Left cardiac atrium (tissue), 4 donors: ENCODE data around the gene RAD50. TPM values are rescaled to one million over a fixed set of nuclear protein-coding genes. Genes with fewer than 3 reads are reported as not detected.
"Not testable (repeated sequence)": the region's sequence is repeated elsewhere in the genome, so short reads cannot be mapped to it uniquely, and the experiment has no call there.

Source experiments
- ATAC-seq, 2 donors: fragments of 200-7000 bp; cut with Tn5 transposase; one replicate each; pipeline ENCODE4 v1.9.1; 2020; ENCODE audit warnings: mild to moderate bottlenecking in 2 of 2, moderate library complexity in 2 of 2
- DNase-seq: peaks from one replicate; pipeline ENCODE4 v3.0.0-alpha.2; 2020
- intact Hi-C, 2 donors: fragments of 100-400 bp; cut with DNase I; formaldehyde crosslinking; loops; one replicate each; pipeline versions ENCODE4 v1.14.1 to v1.15.1; 2022 to 2023
- total RNA-seq, 2 donors: library from RNA; stranded (reverse); fragmentation: NEBNext Ultra II Directional; extraction: Animal tissue kit (Norgen Biotek cat#: 25700); gene quantifications; one replicate each; pipeline ENCODE4 v1.2.1, GENCODE V29; 2021
- donor health status: DM: no; HTN: yes; CAD: no.
- donor health status: DM: no; HTN: yes; CAD: no; lungs with severe emphysema.
- donor health status: DM: yes; HTN: yes; CAD: no.
- donor health status: Dilated cardiomyopathy.

Gene RAD50
- total RNA-seq, 2 donors from 2014 or later, result 26.7 to 30.2 TPM

DNA sequence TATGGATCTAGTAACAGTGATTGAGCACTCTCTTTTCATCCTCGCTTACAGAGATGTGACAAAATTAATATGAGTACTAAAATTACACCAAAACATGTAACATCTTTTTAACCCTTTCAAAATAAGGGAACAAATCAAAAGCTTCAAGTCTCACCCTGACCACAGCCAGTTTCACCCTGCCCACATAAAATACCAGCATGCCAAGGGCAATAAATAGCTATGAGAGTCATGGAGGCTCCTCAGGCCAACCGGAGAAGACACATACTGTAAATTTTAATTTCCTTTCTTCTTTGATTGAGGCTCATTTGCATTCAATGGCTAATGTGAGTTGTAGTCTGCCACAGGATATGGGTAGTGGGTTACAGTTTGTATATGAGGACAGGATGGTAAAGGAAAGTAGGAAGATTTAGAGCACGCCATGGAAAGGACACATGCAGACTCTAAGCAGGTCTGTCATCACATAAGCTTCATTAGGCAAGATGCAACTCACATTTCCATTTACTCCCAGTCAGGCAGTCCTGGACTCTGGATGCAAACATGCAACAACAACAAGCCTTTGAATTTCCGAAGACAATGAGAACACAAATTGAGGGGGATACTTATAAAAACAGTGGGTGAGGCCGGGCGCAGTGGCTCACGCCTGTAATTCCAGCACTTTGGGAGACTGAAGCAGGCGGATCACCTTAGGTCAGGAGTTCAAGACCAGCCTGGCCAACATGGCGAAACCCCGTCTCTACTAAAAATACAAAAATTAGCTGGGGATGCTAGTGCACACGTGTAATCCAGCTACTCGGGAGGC lies 128.3 kb downstream of the RAD50 start:
- DNase-seq (no peak), ATAC-seq (no peak)
- intact Hi-C loops, result no loop called here

DNA sequence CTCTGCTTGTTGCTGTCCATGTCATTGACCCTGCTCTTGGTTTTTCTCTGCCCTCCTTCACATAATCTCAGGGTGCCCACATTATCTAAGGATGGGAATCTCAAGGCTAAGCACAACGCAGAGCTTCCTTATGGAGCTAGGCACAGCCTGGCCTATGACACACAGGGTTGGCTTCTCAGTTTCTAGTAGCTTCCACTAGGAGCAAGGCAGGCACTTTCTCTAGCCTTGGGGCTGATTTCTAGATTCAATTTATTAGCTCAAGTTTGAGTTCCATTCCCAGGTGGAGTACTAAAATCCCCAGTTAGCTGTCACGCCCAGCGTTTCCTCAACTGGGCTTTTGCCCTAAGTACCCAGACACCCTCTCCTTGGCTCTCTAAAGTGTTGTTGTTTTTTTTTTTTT lies 129.4 kb downstream of the RAD50 start:
- ATAC-seq (no peak), DNase-seq (no peak)
- intact Hi-C loops, result no loop called here

DNA sequence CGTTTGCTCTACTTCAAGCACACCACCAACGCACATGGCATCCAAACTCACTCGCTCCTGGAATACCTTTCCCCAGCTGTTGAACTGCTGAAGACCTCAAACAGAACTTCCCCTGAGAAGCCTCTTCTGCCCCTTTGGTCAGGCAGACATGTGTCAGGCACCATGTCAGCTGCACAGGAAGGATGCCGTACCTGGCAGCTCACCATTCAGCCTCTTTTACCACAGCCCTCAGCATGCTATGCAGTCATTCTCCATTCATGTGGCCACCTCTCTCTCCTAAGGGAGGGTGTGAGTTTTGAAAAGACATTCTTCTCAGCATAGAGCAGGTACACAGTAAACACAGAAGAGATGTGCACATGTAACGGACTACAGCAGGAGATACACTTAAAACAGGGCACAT lies 131.2 kb downstream of the RAD50 start:
- ATAC-seq, result no peak

DNA sequence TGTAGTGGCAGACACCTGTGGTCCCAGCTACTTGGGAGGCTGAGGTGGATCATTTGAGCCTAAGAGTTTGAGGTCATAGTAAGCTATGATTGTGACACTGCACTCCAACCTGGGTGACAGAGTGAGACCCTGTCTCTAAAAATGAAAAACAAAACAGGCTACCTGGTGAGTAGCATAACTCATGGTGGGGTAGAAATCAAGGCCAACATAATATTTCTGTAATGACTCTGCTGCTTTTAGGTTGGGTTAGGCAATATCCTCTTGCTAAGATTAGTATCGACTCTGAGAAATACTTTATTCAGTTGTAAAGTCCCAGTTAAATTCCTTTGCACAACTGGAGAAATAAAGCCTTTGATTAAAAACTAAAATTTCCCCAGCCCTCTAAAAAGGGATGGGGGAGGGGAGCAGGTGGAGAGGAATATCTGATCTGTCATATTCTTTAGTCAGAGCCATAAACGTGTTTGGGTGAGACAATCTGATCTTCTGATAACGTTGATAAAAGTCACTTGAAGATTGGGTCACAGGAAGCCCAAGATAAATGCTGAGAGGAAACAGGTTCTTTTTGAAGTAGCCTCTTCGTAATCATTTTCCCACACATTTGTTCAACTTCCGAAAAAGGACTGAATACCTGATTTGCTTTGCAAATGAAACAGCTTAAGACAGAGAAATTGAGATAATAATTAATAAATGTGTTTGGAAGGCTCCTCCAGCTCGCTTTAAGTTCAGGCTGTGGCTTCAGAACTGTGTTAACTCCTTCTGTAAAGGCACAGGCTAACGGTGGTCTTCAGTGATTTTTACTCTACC lies 132.0 kb downstream of the RAD50 start:
- ATAC-seq, result no peak
- intact Hi-C loops, result no loop called here
- DNase-seq, result no peak

More for the DNA sequence above, 131.2 kb downstream of the RAD50 start:
- DNase-seq, result no peak
- intact Hi-C loops, result no loop called here

DNA sequence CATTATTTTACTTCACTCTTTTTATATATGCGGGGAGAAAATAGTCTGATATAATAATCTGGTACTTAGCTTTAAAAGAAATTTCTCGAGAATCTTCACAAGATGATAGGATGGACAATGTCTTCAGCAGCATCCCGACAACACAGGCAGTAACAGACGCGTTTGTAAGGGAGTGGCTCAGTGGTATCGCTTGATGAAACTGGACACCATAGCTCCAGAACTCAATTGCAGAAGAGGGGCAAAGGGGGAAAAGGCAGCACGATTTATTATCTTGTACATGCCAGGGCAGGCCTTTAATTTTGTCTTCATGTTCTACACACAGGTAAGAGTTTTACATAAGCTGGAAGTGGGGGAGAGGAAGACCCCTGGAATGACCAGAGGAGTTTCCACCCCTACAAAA lies 132.7 kb downstream of the RAD50 start:
- ATAC-seq (no peak), DNase-seq (no peak)
- intact Hi-C loops, result no loop called here

DNA sequence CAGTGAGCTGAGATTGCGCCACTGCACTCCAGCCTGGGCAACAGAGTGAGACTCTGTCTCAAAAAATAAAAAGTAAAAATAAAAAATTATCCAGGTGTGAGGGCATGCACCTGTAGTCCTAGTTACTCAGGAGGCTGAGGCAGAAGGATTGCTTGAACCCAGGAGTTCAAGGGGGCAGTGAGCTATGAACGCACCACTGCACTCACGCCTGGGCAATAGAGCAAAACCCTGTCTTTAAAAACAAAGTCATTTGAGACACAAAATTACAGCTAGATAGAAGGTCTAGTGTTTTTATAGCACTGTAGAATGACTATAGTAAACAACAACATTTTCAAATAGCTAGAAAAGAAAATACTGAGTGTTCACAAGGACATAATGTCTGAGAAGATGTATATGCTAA lies 133.4 kb downstream of the RAD50 start:
- no peak for DNase-seq
- no peak for ATAC-seq
- intact Hi-C loops, result no loop called here

DNA sequence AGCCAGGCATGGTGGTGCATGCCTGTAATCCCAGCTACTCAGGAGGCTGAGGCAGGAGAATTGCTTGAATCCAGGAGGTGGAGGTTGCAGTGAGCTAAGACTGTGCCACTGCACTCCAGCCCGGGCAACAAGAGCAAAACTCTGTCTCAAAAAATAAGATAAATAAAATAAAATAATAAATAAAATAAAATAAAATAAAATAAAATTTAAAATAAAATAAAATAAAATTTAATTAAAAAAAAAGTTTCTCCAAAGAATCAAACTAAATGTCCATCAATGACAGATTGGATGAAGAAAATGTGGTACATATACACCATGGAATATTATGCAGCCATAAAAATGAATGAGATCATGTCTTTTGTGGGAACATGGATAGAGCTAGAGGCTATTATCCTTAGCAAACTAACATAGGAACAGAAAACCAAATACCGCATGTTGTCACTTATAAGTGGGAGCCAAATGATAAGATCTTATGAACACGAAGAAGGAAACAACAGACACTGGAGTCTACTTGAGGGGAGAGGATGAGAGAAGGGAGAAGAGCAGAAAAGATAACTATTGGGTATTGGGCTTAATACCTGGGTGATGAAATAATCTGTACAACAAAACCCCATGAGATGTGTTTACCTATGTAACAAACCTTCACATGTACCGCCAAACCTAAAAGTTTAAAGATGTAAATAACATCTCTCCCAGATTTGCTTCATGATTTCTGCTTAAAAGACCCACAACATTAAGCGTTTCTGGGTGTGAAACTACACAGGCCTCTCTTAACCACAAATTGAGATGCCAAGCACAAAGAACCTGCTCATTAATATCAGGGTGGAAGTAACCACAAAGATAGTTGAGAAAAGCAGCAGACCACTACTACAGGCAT lies 135.2 kb downstream of the RAD50 start:
- DNase-seq, ATAC-seq, intact Hi-C loops: not testable (repeated sequence)

DNA sequence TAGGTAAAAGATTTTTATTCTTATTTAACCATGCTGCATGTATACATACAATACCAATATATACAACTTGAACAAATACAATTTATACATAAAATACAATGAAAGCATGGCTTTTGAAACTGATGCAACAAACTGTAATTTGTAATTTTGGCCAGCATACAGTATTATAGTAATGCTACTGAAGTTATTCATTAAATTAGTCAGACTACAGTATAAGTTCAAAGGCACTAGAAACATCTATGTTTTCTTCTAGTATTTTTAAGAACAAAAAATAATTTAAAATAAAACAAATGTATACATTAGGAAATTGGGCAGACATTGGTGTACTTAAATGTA lies 135.8 kb downstream of the RAD50 start:
- DNase-seq (no peak), ATAC-seq (no peak)
- intact Hi-C loops, result no loop called here

Other genes with a start within 250 kb of the RAD50 start
- 10 to 100 TPM in 1 of 2 donors, 1 to 10 TPM in 1; 7.9 to 15.3 TPM for gene SLC22A5, start 187.3 kb upstream of the RAD50 start, total RNA-seq
- 10 to 100 TPM; 11.8 to 21.4 TPM for gene IRF1, start 66.2 kb upstream of the RAD50 start, total RNA-seq
- not detected for gene IL5, start 13.5 kb upstream of the RAD50 start, total RNA-seq
- gene IL13, start 101.2 kb downstream of the RAD50 start, total RNA-seq, result not detected
- gene IL4, start 117.0 kb downstream of the RAD50 start, total RNA-seq, result not detected
- gene KIF3A, start 180.6 kb downstream of the RAD50 start, total RNA-seq, result 1 to 10 TPM; 6.4 to 8.0 TPM
- gene CCNI2, start 190.4 kb downstream of the RAD50 start, total RNA-seq, result not detected
- 10 to 100 TPM; 29.4 to 31.3 TPM for gene SEPTIN8, start 220.3 kb downstream of the RAD50 start, total RNA-seq